HUDEP-2 (cell line): ENCODE results near the gene TBCE.
A peak's percentile ranks its signal among the peaks of the same experiment; 100 is the strongest.
"Not testable (repeated sequence)": the region's sequence is repeated elsewhere in the genome, so short reads cannot be mapped to it uniquely, and the experiment has no call there.

Experiments used
- DNase-seq, 76 experiments: peaks; one replicate each; lab custom pipeline; 2025; ENCODE audit not compliant: unreplicated experiment in 76 of 76; lab: John Stamatoyannopoulos, UW

Gene TBCE

DNA sequence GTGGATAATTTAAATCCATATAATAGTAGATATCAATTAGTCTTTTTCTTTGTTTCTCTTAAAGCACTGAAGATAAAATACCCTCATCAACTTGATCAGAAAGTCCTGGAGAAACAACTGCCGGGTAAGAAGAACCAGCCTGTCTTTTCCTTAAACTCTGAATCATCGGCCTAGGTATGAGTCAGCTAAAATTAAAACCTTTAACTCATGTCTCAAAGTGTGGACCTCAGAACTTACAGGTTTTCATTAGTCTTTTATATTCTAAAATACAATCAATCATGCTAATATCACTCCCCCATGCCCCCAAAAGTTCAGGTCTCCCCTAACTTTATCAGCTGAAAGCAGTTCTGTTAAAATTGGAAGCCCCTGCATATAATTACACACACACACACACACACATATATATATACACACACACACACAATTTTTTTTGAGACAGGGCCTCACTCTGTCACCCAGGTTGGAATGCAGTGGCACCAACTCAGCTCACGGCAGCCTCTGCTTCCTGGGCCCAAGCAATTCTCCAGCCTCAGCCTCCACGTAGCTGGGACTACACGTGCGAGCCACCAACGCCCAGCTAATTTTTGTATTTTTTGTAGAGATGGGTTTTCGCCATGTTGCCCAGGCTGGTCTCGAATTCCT, 75.7 kb downstream of the TBCE start:
- peak in 6 of 76 experiments; percentile 2 to 34 (median 13) for DNase-seq

DNA sequence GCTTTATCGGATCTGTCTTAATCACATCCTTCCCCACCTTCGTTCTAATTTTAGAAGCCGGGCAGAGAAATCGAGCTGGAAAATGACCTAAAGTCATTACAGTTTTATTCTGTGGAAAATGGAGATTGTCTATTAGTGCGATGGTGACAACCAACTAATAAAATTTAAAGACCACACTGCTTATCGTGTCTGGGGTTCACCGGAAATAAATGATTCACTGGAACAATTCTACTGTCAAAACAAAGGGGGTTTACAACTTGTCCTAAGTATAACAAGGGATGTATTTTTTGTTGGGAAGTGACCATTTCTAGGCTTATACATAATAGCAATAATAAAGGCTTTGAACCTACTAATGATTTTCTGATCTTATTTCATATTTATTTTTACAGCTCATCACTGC, 81.4 kb downstream of the TBCE start:
- no peak for DNase-seq

GRCh38 chr1:235450433-235450832, 83.2 kb downstream of the TBCE start:
- DNase-seq = no peak

DNA sequence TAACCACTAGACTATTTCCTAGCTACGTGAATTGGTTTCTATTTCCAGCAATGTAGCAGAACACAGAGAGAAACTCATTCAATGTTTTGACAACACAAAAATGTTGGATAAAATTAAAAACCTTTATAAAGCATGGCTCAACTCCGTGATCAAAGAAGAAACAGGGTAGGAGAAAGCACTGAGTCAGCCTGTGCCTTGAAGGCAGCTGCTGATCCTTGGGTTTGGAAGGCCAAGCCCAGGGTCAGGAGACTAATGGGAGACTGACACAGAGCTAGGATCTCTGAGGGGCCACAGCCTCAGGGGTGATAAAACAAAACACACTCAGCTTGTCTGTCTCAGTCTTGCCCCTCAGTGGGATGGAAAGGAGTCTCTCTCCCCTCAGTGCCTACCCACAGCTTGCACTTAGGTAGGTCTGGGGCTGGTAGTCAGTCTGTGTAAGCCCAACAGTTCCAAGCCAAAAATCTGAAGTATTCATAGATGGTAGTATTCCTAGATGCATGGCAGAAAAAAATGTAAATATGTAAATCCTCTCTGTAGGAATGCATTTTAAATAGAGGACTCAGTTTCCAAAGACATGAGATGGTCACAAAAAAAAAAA, 83.8 kb downstream of the TBCE start:
- no peak for DNase-seq

- no peak for DNase-seq
These were observed 86.8 kb downstream of the TBCE start for GRCh38 chr1:235454021-235454420.

- no peak for DNase-seq
These were observed 87.9 kb downstream of the TBCE start for GRCh38 chr1:235455097-235455496.

DNA sequence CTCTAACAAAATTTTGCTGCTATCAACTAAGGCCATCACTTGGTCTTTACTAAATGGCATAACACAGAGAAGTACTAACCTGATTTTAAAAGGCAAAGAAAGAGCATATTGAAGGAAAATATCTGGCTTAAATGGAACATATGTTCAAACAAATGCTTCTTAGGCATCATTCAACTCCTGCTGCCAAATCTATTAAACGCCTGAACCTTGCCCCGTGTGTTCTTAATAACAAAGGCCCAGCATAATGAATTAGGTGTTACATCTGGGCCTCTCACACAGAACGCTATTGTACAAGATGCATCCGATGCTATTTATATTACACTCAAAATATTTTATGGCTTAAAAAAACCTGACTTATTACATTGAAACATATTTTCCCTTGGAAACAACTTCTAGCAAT, 88.6 kb downstream of the TBCE start:
- no peak for DNase-seq

DNA sequence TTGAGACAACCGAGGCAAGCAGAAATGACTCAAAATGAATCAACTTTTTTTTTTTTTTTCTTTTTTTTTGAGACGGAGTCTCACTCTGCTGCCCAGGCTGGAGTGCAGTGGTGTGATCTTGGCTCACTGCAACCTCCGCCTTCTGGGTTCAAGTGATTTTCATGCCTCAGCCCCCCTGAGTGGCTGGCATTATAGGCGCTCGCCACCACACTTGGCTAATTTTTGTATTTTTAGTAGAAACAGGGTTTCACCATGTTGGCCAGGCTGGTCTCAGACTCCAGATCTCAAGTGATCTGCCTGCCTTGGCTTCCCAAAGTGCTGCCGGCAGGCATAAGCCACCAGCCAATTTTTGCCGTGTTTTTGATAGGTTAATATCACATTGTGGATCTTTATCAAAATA, 90.6 kb downstream of the TBCE start:
- DNase-seq = not testable (repeated sequence)

- no peak for DNase-seq
These were observed 93.5 kb downstream of the TBCE start for GRCh38 chr1:235460770-235461169.

GRCh38 chr1:235461954-235462353, 94.7 kb downstream of the TBCE start:
- DNase-seq = no peak

- DNase-seq = not testable (repeated sequence)
These were observed 95.6 kb downstream of the TBCE start for GRCh38 chr1:235462832-235463231.

DNA sequence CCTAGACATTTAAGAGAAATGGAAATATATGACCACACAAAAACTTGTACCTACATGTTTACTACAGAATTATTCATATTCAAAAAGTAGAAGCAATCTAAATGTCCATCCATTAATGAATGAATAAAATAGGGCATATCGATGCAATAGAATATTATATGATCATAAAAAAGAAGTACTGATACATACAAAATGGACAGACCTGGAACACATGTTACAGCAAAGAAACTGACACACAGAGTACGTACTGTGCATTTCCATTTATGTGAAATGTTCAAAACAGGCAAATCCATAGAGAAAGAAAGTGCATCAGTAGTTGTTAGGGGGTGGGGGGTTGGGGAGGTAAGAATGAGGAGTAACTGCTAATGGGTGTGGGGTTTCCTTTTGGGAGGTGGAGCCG, 97.8 kb downstream of the TBCE start:
- DNase-seq = no peak

GRCh38 chr1:235468004-235468403, 100.8 kb downstream of the TBCE start:
- no peak for DNase-seq

DNA sequence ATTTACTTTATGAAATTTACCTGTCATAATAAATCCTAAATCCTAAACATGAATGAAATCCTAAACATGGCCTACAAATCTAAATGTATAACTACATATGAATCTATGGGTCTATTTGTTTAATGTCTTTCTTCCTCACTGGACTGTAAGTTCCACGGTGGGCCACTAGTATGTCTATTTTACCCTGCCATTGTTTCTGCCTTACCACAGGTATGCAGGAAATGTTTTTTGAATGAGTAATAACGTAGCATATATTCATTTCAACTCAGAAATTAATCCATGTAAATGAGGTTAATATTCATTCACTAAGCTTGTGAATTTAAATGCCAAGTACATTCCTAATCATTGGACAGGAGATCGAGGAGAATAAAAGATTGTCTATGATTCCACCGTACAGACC, 101.7 kb downstream of the TBCE start:
- DNase-seq = no peak

DNA sequence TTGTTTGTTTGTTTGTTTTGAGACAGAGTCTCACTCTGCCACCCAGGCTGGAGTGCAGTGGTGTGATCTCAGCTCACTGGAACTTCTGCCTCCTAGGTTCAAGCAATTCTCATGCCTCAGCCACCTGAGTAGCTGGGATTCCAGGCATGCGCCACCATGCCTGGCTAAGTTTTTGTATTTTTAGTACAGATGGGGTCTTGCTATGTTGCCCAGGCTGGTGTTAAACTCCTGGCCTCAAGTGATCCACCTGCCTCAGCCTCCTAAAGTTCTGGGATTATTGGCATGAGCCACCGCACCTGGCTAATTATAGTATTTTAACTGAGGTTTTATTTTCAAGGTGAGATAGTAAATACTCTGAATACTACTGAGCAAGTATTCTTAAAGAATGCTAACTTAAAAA, 102.7 kb downstream of the TBCE start:
- DNase-seq = not testable (repeated sequence)

DNA sequence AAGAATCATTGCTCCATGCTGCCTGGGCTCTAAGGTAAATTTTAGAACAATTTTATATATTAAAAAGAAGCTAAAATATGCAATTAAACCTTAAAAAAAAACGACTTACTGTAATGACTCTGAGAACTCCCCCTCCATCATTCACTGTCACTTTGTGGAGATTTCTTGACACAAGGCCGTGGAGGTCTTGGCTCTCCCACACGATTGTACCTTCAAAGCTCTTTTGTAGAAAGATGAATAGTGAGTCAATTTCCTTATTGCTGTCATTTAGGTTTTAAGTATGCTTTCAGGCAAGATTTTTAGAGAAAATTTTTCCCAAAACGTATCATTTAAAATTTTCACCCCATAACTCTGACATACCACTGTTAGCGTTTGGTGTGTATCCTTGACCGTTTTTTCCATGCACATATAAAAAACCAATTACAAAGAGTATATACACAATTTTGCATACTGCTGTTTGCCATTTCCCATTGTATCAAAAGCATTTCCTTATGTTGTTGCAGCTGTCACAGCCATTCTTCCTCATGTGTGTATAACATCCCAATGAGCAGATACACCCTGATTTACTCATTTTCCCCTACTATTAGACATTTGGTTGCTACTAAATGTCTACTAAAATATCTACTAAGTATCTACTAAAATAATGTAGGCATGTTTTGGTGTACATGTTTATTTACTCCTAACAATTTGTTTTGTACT, 103.7 kb downstream of the TBCE start:
- no peak for DNase-seq

- DNase-seq = no peak
These were observed 106.6 kb downstream of the TBCE start for GRCh38 chr1:235473806-235474205.

DNA sequence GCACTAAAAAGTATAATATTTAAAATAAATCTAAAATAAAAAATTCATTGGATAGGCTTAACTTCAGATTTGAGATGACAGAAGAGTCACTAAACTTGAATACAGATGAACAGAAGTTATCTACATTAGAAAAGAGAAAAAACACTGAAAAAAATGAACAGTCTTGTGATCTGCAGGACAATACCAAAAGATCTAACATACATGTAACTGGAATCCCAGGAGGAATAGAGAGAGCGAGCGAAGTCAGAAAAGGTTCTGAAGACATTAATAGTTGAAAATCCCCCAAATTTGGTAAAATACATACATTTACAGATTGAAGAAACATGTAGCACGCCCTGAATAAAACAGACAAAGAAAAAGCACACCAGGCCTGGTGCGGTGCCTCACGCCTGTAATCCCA, 115.9 kb downstream of the TBCE start:
- no peak for DNase-seq

GRCh38 chr1:235485558-235485957, 118.3 kb downstream of the TBCE start:
- DNase-seq = no peak

DNA sequence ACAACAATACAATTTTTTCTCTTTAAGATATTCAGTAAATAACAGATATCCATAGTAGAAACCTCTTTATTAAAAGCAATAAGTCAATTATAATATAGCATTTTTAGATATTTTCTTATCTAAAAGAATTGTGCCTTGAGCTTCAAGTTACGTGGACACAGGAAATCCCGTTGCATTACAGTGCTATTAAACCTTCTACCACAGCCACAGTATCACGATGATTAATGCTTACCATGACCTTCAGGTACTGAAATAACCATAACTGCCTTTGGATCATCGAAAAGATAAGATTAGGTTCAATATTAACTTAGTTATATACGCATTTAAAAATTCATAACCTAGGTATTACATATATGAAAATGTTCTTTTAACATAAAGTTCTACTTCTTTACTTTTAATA, 119.1 kb downstream of the TBCE start:
- no peak for DNase-seq

- DNase-seq = no peak
These were observed 124.4 kb downstream of the TBCE start for GRCh38 chr1:235491644-235492043.

GRCh38 chr1:235494531-235494930, 127.3 kb downstream of the TBCE start:
- DNase-seq = no peak
